ENCODE data around the gene FBXO24. TPM values are rescaled to one million over a fixed set of nuclear protein-coding genes. Genes with fewer than 3 reads are reported as not detected.

Gene FBXO24
- total and polyA plus RNA-seq, 9 of the 15 experiments (the other 6 are each of a cell fraction or from before 2014, with no cell fraction given) = 0.17 to 0.95 (median 0.50) TPM

DNA sequence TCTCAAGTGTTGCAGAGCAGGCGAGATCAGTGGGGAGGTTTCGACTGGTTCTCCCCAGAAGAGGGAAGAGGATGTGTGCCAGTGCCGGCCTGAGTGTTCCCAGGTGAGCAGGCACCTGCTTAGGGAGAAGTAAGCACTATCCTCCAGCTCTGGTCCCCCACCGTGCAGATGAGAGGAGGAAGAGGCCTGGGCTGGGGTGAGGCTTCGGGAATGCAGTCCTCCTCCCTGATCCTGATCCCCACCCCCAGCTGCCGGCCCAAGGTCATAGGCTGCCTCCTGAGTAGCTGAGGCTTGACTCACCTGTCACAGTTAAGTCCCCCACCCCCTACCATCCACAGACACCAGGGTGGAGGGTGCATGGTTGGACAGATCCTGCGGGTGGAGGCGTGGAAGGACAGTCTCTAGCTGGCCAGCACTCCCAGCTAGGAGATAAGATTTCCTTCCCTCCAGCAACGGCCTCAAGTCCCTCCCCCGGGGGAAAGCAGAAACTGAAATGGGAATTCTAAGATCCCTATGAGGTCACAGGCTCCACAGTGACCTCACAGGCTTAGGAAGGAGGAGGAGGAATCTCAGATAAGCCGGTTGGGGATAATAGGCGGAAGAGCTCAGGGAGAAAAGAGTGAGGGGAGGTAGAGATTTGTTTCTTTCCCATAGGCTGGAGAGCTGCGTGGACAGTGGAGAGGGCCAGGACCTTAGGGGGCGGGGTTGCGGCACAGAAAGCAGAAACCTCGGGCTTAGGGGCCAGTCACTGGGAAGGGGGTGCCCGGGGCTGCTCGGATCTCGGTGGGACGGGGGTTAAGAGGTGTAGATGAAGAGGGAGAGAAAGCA, 1.2 kb upstream of the FBXO24 start (continued):
- TF ChIP-seq SREBF2 (CRISPR knock-in tag; IDR thresholded peaks at IDR 0.05) (no peak), ZNF253 (CRISPR knock-in tag; conservative IDR thresholded peaks at IDR 0.05) (no peak), ZFP1 (CRISPR knock-in tag; IDR thresholded peaks at IDR 0.05) (peak; percentile 54; the same call in 1 of the 2 replicates), POLR2H (tag; IDR thresholded peaks at IDR 0.05; ENCODE audit: low read depth) (no peak), ZNF133 (CRISPR knock-in tag; IDR thresholded peaks at IDR 0.05) (no peak), CC2D1A (IDR thresholded peaks at IDR 0.05) (no peak), CHD1 (IDR thresholded peaks at IDR 0.05; ENCODE audit: low read length) (no peak), MAZ (CRISPR knock-in tag; conservative IDR thresholded peaks at IDR 0.05 in 1 of 2, IDR thresholded peaks at IDR 0.05 in 1 of 2) (no peak; a peak in 1 of 4 replicates)
- TF ChIP-seq, protein P1, sequence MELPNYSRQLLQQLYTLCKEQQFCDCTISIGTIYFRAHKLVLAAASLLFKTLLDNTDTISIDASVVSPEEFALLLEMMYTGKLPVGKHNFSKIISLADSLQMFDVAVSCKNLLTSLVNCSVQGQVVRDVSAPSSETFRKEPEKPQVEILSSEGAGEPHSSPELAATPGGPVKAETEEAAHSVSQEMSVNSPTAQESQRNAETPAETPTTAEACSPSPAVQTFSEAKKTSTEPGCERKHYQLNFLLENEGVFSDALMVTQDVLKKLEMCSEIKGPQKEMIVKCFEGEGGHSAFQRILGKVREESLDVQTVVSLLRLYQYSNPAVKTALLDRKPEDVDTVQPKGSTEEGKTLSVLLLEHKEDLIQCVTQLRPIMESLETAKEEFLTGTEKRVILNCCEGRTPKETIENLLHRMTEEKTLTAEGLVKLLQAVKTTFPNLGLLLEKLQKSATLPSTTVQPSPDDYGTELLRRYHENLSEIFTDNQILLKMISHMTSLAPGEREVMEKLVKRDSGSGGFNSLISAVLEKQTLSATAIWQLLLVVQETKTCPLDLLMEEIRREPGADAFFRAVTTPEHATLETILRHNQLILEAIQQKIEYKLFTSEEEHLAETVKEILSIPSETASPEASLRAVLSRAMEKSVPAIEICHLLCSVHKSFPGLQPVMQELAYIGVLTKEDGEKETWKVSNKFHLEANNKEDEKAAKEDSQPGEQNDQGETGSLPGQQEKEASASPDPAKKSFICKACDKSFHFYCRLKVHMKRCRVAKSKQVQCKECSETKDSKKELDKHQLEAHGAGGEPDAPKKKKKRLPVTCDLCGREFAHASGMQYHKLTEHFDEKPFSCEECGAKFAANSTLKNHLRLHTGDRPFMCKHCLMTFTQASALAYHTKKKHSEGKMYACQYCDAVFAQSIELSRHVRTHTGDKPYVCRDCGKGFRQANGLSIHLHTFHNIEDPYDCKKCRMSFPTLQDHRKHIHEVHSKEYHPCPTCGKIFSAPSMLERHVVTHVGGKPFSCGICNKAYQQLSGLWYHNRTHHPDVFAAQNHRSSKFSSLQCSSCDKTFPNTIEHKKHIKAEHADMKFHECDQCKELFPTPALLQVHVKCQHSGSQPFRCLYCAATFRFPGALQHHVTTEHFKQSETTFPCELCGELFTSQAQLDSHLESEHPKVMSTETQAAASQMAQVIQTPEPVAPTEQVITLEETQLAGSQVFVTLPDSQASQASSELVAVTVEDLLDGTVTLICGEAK (IDR thresholded peaks at IDR 0.05) = no peak; the same call in 1 of the 2 replicates
- TF ChIP-seq, protein P1 (CRISPR knock-in tag; IDR thresholded peaks at IDR 0.05) = no peak
- TF ChIP-seq, protein P2, sequence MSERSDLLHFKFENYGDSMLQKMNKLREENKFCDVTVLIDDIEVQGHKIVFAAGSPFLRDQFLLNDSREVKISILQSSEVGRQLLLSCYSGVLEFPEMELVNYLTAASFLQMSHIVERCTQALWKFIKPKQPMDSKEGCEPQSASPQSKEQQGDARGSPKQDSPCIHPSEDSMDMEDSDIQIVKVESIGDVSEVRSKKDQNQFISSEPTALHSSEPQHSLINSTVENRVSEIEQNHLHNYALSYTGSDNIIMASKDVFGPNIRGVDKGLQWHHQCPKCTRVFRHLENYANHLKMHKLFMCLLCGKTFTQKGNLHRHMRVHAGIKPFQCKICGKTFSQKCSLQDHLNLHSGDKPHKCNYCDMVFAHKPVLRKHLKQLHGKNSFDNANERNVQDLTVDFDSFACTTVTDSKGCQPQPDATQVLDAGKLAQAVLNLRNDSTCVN (CRISPR knock-in tag; IDR thresholded peaks at IDR 0.05) = 0 out of 2 replicates have a peak, but pooled peaks have one; percentile 23
- TF ChIP-seq, protein P3, sequence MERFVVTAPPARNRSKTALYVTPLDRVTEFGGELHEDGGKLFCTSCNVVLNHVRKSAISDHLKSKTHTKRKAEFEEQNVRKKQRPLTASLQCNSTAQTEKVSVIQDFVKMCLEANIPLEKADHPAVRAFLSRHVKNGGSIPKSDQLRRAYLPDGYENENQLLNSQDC (CRISPR knock-in tag; IDR thresholded peaks at IDR 0.05) = no peak
- TF ChIP-seq, protein P4, sequence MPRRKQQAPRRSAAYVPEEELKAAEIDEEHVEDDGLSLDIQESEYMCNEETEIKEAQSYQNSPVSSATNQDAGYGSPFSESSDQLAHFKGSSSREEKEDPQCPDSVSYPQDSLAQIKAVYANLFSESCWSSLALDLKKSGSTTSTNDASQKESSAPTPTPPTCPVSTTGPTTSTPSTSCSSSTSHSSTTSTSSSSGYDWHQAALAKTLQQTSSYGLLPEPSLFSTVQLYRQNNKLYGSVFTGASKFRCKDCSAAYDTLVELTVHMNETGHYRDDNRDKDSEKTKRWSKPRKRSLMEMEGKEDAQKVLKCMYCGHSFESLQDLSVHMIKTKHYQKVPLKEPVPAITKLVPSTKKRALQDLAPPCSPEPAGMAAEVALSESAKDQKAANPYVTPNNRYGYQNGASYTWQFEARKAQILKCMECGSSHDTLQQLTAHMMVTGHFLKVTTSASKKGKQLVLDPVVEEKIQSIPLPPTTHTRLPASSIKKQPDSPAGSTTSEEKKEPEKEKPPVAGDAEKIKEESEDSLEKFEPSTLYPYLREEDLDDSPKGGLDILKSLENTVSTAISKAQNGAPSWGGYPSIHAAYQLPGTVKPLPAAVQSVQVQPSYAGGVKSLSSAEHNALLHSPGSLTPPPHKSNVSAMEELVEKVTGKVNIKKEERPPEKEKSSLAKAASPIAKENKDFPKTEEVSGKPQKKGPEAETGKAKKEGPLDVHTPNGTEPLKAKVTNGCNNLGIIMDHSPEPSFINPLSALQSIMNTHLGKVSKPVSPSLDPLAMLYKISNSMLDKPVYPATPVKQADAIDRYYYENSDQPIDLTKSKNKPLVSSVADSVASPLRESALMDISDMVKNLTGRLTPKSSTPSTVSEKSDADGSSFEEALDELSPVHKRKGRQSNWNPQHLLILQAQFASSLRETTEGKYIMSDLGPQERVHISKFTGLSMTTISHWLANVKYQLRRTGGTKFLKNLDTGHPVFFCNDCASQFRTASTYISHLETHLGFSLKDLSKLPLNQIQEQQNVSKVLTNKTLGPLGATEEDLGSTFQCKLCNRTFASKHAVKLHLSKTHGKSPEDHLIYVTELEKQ (CRISPR knock-in tag; IDR thresholded peaks at IDR 0.05) = no peak
